GM19468 (cell line): ENCODE data around the gene FBRSL1.

ENCODE experiments used
- ATAC-seq: cut with Tn5 transposase; IDR thresholded peaks from one replicate; pipeline ENCODE4 v1.9.1; 2021; ENCODE audit warnings: mild to moderate bottlenecking, moderate library complexity, moderate number of reproducible peaks; ENCODE audit not compliant: unreplicated experiment; ENCODE audit errors: extremely low read depth

The FBRSL1 gene

DNA sequence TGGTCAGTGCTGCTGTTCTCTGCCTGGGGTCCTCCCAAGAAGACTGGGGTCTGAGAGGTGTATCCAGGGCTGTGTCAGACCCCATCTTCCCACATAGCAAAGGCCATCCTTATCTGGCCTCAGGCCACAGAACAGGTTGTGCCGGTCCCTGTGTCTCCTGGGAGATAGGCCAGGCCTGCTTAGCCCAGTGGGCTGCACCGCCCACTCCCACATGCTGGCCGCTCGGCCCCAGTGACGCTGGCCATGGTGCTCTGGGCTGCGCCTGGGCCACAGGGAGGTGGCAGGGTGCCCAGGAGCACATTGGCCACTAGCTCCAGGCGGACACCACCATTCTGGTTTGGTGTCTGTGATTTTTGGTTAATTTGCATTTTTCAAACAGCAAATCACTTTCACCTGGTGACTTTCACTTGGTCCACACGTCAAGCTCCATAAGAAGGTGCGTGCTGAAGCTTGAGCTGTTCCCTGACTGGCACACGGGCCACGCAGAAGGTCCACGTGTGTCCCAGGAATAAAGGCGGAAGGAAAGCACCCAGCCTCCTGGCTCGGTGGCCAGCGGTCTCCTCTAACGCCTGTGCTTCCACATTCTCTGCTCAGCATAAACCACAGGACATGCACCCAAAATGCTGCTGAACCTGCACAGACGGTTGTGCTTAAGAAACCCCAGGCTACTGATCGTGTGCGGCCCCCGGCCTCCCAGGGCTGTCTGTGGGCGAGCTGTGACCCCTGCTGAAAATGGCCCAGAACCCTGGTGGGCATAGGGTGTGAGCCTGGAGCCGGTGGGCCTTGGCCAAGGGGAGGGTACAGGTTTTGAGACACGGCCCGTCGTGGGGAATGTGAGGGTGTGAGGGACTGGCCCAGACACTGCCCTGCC, 4.6 kb downstream of the FBRSL1 start:
- no peak for ATAC-seq

DNA sequence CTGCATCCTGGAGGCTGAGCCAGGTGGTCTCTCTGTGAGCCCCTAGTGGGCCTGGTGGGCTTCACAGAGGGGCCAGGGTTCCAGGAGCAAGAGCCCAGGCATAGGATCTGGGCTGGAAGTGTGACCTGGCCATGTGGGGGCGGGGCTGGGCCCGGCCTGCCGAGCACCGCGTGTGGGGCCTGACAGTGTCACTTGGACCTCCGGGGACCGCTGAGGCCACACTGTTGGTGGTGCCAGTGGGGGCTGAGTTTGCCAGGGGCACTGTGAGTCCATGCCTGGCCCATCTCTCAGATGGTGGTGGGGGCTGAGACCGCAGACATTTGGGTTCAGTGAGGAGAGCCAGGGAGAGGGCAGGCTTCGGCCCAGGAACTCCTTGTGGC, 5.2 kb downstream of the FBRSL1 start:
- ATAC-seq: no peak

- no peak for ATAC-seq
Measured at GRCh38 chr12:132495629-132496357, 5.8 kb downstream of the FBRSL1 start.

DNA sequence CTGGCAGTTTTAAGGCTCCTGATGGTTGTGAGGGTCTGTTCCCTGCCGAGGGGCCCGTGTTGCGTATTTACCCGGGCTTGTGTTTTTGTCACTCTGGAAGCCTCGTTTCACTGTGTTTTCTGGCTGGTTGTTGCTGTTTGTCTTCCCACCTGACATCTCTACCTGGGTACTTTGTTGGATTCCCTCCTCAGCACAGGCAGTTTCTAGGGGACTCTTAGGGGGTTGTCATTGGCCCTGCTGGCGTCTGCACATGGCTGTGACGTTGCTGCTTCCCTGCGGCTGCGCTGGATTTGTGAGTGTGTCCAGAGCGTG, 6.4 kb downstream of the FBRSL1 start:
- ATAC-seq: no peak

DNA sequence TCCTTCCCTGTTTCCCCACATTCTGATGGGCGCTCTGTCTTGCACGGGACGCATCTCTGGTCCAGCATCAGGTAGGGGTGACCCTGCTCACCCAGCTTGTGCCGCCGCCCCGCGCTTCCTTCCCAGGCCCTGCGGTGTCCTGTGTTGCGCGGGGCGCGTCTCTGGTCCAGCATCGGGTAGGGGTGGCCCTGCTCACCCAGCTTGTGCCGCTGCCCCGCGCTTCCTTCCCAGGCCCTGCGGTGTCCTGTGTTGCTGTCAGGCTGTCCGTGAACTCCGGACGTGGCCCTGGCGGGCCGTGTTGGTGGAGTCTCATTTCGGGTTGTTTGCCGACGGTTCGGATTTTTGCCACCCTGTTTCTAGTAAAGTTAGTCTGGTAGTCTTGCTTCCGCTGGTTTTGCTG, 6.8 kb downstream of the FBRSL1 start:
- no peak for ATAC-seq

- ATAC-seq: no peak
Measured at GRCh38 chr12:132497514-132498405, 7.8 kb downstream of the FBRSL1 start.

GRCh38 chr12:132498931-132499330, 9.0 kb downstream of the FBRSL1 start:
- ATAC-seq: no peak

GRCh38 chr12:132500142-132500855, 10.3 kb downstream of the FBRSL1 start:
- ATAC-seq: no peak

GRCh38 chr12:132500856-132501180, 10.9 kb downstream of the FBRSL1 start:
- no peak for ATAC-seq

DNA sequence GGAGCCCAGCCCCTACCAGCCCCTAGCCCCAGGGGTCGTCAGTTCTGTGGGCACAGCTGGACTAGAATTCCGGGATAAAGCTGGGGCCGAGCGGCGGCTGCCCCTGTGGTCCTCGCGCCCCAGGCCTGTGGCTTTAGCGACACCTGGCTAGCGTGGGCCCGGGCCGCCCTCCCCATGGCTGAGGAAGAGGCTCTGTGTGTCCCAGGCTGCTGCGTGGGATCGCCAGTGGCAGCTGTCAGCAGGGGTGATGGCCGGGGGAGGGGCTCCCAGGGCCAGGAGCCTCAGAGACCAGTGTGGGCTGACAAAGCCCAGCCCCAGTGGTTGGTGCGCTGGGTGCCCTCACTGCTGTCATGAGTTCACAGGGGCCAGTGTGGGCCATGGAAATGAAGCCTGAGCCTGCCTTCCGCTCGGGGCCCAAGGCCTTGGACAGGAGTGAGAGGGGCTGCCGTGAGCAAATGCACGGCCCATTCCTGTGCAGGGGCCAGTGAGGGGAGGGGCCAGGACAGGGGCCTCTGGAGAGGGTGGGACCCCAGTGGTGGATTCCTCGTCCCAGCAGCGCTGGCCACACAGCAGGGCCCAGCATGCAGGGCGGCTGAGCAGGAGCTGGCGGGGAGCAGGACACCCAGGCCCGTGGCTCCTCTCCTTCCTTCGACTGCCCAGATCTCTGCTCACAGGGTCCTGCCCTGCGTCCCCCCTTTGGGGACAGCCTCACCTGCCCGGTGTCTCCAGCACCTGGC, 11.4 kb downstream of the FBRSL1 start:
- ATAC-seq: no peak

DNA sequence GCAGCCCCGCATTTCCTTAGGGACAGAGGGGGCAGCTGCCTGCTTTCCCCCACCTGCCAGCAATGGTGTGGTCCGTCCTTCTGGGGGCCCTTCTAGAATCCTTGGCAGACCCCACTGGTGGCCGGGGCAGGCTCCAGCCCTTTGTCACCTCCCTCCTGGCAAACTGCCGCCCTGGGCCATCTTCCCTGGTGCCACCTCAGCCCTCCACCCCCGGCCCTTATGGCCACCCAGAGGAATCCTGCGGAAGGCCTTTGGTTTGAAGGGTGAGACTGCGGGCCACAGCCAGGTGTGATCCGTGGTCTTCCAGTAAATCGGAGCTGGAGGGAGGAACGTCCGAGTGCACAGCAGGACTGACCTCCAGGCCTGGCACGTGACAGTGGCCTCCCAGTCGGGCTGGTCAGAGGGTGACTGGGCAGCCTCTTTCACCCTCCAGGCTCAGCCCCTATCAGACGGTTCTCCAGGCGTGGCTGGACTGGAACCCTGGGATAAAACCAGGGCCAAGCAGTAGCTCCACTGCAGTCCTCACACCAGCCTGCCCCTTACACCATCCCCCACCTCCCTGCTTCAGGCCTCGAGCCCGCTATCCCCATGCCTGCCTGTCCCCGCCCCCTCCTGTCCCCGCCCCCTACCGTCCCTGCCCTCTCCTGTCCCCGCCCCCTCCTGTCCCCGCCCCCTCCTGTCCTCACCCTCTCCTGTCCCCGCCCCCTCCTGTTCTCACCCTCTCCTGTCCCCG, 12.4 kb downstream of the FBRSL1 start:
- no peak for ATAC-seq

DNA sequence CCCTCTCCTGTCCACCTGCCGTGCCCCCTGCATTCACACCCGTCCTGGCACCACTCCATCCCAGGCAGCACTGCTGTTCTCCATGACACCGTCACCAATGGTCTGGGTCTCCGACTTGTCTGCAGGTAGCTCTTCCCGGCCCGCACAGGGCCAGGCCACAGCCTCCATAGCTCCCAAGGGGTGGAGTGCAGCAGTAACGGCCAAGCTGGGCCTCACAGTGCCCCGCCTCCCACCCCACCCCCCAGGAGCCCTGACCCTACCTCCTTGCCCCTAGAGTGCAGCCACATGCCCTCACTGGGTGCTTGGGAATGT, 12.9 kb downstream of the FBRSL1 start:
- no peak for ATAC-seq

DNA sequence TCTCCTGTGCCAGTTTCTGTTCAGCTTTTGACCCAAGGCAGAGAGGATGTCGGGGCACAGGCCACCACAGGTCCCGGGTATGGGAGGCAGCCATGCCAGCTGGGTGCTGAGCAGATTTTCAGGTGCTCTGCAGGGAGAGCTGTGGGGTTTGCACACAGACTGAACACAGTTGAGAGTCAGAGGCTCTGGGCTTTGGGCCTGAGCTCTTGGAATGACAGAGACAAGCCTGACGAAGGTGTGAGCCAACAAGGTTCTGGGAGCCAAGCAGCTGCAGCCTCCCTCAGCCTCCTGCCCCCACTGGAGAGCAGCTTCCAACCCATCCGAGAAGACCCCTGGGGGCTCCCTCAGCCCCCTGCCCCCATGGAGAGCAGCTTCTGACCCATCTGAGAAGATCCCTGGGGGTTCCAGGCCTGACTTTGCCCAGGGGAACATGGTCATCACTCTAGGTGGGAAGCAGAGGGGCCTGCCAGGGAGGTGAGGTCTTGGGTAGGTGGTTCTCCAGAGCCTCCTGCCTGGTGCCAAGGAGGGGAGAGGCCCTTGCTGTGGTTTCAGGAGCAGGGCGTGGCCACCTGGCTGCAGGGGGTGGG, 13.8 kb downstream of the FBRSL1 start:
- no peak for ATAC-seq

GRCh38 chr12:132505105-132505851, 15.3 kb downstream of the FBRSL1 start:
- ATAC-seq: no peak

DNA sequence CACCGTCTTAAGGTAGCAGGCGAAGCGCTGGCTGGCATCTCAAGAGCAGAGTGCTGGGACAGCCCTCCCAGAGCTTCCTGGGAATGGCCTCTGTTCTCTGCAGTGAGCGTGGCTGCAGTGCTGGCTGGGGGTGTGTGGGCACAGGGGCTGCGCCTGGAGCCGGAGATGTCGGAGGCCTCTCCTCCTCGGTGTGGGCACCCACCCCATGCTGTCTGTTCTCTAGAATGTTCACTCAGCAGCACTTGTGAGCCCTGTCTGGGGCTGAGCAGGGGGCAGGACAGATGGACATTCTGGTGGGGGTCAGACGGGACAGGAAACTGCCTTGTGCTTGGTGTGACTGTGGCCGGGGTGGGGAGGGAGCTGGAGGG, 15.9 kb downstream of the FBRSL1 start:
- ATAC-seq: no peak

DNA sequence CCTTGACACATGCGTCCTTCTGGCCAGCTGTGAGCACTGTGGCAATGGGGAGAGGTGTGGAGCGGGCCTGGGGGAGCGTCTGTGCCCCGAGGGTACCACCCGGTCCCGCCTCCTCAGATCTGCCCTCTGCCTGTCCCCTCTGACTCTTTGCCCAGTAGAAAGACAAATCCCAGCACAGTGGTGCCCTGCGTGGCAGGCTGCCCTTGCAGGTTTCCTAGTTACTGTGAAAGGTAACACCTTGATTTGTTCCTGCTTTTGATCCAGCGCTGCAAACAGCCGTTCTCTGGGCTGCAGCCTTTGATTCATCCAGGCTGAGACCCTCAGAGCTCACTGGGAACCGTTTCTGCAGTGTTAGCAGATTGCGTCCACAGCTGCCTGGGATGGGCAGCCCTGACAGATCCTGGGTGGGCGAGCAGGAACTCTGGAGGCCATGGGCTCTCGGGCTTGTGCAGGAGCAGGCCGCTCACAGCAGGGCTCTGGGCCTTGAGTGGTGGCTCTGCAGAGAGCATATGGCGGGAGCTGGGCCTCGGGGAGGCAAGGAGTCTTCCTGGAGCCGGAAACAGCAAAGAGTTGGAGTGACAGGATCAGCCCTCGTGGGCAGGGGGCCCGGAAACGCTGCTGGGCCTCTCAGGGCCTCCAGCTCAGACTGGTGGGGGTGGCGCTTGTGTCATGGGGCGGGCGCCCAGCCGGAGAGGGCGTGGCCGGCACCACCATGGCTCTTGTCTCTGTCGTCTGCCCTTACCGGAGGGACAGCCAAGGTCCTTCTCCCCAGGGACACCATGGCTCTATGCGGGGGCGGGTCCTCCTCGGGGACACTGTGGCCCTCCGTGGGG, 16.6 kb downstream of the FBRSL1 start:
- no peak for ATAC-seq

GRCh38 chr12:132507161-132507538, 17.2 kb downstream of the FBRSL1 start:
- no peak for ATAC-seq
